ENCODE results near the gene FAM168A.
"Not testable (repeated sequence)": the region's sequence is repeated elsewhere in the genome, so short reads cannot be mapped to it uniquely, and the experiment has no call there.

Gene FAM168A

DNA sequence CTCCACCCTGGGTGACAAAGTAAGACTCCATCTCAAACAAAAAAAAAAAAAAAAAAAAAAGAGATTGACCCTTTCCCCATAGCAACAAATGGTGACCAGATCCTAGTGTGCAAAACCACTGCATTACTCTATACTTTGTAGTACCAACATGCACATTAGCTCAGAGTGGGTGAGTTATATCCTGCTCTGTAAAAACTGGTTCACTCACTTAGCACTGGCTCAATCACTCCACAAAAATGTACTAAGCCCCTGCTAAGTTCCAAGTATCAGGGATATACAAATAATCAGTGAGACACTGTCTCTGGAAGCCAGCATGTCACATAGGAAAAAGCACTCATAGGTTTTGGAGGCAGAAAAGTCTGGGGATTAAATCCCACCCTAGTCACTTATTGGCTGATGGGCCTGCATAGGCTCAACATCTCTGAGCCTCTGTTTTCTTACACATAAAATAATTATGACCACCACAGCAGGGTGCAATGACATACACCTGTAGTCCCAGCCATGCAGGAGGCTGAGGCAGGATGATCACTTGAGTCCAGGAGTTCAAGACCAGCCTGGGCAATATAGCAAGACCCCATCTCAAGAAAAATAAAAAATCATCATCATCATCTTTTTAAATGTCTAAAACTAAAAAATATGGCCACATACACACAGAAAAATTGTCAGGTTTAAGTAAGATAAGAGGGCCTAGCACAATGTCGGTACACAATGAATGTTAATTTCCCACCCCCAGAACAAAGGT is 11.9 kb downstream of the FAM168A start:
- TF ChIP-seq, protein P1, sequence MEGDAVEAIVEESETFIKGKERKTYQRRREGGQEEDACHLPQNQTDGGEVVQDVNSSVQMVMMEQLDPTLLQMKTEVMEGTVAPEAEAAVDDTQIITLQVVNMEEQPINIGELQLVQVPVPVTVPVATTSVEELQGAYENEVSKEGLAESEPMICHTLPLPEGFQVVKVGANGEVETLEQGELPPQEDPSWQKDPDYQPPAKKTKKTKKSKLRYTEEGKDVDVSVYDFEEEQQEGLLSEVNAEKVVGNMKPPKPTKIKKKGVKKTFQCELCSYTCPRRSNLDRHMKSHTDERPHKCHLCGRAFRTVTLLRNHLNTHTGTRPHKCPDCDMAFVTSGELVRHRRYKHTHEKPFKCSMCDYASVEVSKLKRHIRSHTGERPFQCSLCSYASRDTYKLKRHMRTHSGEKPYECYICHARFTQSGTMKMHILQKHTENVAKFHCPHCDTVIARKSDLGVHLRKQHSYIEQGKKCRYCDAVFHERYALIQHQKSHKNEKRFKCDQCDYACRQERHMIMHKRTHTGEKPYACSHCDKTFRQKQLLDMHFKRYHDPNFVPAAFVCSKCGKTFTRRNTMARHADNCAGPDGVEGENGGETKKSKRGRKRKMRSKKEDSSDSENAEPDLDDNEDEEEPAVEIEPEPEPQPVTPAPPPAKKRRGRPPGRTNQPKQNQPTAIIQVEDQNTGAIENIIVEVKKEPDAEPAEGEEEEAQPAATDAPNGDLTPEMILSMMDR (conservative IDR thresholded peaks at IDR 0.05; ENCODE audit: control insufficient read depth, insufficient read depth, low read depth, low read length), result no peak
- DNase-seq (ENCODE audit: low read depth), result peak; percentile 70
- H3K4me3 ChIP-seq (ENCODE audit: control insufficient read depth, low read depth, low read length), result no peak overlapping the region

DNA sequence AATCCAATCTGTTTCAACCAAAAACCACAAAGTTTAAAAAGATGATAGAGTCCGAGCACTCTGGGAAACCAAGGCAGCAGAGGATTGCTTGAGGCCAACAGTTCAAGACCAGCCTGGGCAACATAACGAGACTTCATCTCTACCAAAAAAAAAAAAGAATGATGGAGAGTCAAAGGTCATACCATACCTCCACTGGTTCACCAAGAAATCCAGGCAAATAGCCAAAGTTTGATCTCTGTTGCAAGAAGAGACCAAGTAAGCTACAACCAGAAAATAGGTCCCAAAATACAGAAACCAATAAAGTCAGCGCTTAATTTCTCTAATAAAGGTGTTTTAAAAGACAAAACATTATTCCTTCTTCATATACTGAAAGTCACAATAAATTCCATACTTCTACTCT is 13.1 kb downstream of the FAM168A start:
- TF ChIP-seq, protein P1 (conservative IDR thresholded peaks at IDR 0.05; ENCODE audit: control insufficient read depth, insufficient read depth, low read depth, low read length), result no peak
- no peak for DNase-seq (ENCODE audit: low read depth)
- H3K4me3 ChIP-seq (ENCODE audit: control insufficient read depth, low read depth, low read length), result no peak overlapping the region

DNA sequence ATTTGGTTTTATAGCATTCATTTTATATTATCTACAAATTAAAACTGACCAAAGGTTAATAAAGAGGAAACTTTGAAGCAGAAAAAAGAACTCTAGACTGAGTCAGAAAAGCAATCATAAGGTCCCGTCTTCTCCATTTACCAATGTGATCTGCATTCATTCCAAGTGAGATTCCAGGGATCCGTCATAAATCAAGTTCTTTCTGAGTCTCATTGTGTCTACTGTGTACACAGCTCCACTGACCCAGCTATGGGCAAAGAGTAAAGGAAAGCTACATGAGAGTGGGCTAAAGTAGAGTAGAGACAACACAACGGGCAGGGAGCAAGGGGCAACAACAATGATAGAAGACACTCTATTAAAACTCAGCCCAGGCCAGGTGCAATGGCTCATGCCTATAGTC is 15.3 kb downstream of the FAM168A start:
- H3K4me3 ChIP-seq (ENCODE audit: control insufficient read depth, low read depth, low read length), result no peak overlapping the region
- no peak for DNase-seq (ENCODE audit: low read depth)
- TF ChIP-seq, protein P1 (conservative IDR thresholded peaks at IDR 0.05; ENCODE audit: control insufficient read depth, insufficient read depth, low read depth, low read length), result no peak

DNA sequence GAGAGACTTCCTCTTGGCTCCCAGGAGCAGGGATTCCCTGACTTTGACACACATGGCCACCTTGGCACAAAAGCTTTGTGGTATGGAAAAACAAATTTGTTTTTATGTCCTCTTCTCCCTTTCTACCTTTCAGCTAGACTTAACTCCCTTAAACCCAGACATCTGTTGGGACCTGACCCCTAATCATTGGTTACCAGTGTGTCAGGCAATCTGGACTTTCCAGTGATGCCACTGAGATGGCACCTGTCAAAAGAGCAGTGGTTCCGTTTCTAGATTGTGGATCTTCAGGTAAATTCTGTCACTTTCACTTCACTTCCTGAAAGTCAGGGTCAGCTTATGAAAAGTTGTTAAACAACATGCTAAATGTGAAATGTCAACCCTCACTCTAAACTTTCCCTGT is 17.2 kb downstream of the FAM168A start:
- not testable (repeated sequence) for H3K4me3 ChIP-seq (ENCODE audit: control insufficient read depth, low read depth, low read length); DNase-seq (ENCODE audit: low read depth)

DNA sequence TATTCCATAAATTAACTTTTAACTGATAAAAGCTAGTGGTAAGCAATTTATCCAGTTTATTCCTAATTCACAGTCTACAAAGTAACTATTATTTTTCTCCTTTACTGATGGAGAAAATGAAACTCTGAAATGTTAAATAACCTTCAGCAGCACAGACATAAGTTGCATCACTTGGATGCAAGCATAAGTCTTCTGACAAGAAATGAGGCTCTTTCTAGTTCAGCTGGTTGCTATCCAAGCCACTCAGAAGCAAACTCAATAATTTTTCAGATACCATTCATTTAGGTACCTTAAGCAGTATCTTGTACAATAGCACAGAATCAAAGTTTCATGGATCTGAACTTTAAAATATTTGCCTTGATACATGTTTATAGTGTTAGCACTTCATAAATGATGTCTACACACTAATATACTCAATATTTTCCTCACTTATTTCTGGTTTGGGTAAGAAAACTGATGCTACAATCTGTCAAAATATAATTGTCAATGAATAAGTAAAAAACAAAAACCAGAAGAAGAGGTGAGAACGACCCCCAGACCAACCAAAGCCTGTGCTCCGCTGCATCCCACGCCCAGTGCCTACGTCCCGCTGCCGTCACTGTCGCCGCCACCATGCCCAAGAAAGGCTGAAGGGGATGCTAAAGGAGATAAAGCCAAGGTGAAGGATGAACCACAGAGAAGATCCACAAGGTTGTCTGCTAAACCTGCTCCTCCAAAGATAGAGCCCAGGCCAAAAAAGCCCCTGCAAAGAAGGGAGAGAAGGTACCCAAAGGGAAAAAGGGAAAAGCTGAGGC is 18.1 kb downstream of the FAM168A start:
- H3K4me3 ChIP-seq (ENCODE audit: control insufficient read depth, low read depth, low read length), result no peak overlapping the region
- TF ChIP-seq, protein P1 (conservative IDR thresholded peaks at IDR 0.05; ENCODE audit: control insufficient read depth, insufficient read depth, low read depth, low read length), result no peak
- no peak for DNase-seq (ENCODE audit: low read depth)

DNA sequence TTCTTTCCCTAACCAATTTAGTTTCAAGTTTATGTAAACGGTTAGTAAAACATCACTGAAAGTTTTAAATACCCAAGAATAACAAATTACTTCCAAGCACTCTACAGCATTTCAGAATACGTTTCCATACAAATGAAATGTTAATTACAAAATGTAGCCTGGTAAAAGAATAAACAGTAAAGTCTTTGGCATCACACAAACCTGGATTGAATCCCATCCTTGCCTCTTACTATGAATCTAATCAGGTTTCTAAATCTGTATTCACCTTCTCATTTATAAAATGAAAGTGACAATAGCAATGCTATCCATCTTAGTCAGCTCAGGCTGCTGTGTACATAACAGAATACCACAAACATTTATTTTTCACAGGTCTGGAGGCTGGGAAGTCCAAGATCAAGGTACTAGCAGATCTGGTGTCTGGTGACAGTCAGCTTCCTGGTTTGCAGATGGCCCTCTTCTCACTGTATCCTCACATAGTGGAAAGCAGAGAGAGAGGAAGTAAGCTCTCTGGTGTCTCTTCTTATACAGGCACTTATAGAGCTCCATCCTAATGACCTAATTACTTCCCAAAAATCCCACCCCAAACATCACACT is 19.2 kb downstream of the FAM168A start:
- DNase-seq (ENCODE audit: low read depth), result no peak
- TF ChIP-seq, protein P1 (conservative IDR thresholded peaks at IDR 0.05; ENCODE audit: control insufficient read depth, insufficient read depth, low read depth, low read length), result no peak
- no peak overlapping the region for H3K4me3 ChIP-seq (ENCODE audit: control insufficient read depth, low read depth, low read length)

DNA sequence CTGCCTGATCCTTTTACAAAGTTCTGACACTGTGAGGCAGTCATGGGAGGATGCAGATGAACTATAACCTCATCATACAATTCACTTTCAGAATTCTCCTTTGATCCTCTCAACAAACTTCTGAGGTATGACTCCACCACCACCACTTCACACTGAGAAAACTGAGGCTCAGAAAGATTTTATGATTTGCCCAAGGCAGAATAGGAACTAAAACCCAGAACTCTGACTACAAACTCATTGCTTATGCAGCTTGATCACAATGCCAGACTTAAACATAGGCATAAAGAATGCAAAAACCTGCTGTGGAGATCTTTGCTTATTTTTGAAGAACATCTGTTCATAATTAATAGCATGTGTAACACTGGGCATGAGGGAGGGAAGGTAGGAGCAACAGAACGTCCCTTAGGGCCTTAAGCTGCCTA is 20.4 kb downstream of the FAM168A start:
- DNase-seq (ENCODE audit: low read depth), result peak; percentile 74
- TF ChIP-seq, protein P1 (conservative IDR thresholded peaks at IDR 0.05; ENCODE audit: control insufficient read depth, insufficient read depth, low read depth, low read length), result no peak
- no peak overlapping the region for H3K4me3 ChIP-seq (ENCODE audit: control insufficient read depth, low read depth, low read length)
